HepG2 (cell line): ENCODE data around the gene TMEM273.

Experiments
- CREM ChIP-seq, 2 experiments: sonication (generic) in 1 of 2; formaldehyde crosslinking in 1 of 2; IDR thresholded peaks; 2 replicates each; pipeline versions ENCODE4 v1.4.0 to v1.6.1; 2016 to 2020; ENCODE audit warnings: antibody characterized with exemption in 1 of 2, mild to moderate bottlenecking in 1 of 2, missing genetic modification reagents in 1 of 2
- GRHL1 ChIP-seq: sonication (generic); formaldehyde crosslinking; conservative IDR thresholded peaks from 2 replicates; pipeline ENCODE4 v1.8.0; 2022; ENCODE audit warnings: missing genetic modification reagents
- RAD21 ChIP-seq: fragments of 450-650 bp; formaldehyde crosslinking; IDR thresholded peaks from 2 replicates; pipeline ENCODE4 v1.5.0; 2020; ENCODE audit warnings: mild to moderate bottlenecking
- RNF219 ChIP-seq: sonication (generic); formaldehyde crosslinking; IDR thresholded peaks from 2 replicates; pipeline ENCODE4 v1.5.0; 2020; ENCODE audit warnings: mild to moderate bottlenecking, missing genetic modification reagents
- SRSF1 ChIP-seq: fragments of 200-400 bp; formaldehyde crosslinking; optimal IDR thresholded peaks from 2 replicates; pipeline ENCODE3; 2017; ENCODE audit warnings: mild to moderate bottlenecking, low read depth, low read length, moderate library complexity
- TBP ChIP-seq: sonication (generic); formaldehyde crosslinking; IDR thresholded peaks from 2 replicates; pipeline ENCODE4 v1.5.0; 2020; ENCODE audit warnings: missing genetic modification reagents

- TF ChIP-seq CREM (IDR thresholded peaks at IDR 0.05) (no peak), CREM (CRISPR knock-in tag; IDR thresholded peaks at IDR 0.05) (no peak), RNF219 (CRISPR knock-in tag) (no peak), GRHL1 (CRISPR knock-in tag) (no peak), RAD21 (CRISPR knock-in tag) (no peak), SRSF1 (no peak), TBP (CRISPR knock-in tag) (no peak)
Observed at GRCh38 chr10:49191349-49191748, 3.2 kb upstream of the TMEM273 start.
